Colonic mucosa (tissue), 4 donors: ENCODE results near the gene MARK3. TPM values are rescaled to one million over a fixed set of nuclear protein-coding genes. Genes with fewer than 3 reads are reported as not detected.
"Not testable (repeated sequence)": the region's sequence is repeated elsewhere in the genome, so short reads cannot be mapped to it uniquely, and the experiment has no call there.

Experiments
- DNase-seq: peaks from one replicate; pipeline ENCODE4 v3.0.0-alpha.2; 2020
- H3K27ac ChIP-seq: fragments of 200-600 bp; one replicate; pipeline ENCODE4 v1.8.0; 2021
- H3K27me3 ChIP-seq: fragments of 200-600 bp; one replicate; pipeline ENCODE4 v1.8.0; 2021
- H3K36me3 ChIP-seq: fragments of 200-600 bp; one replicate; pipeline ENCODE4 v1.8.0; 2021
- H3K4me1 ChIP-seq: fragments of 200-600 bp; one replicate; pipeline ENCODE4 v1.8.0; 2021; ENCODE audit warnings: mild to moderate bottlenecking
- H3K4me3 ChIP-seq: fragments of 200-600 bp; one replicate; pipeline ENCODE4 v1.8.0; 2021
- H3K9ac ChIP-seq, 2 donors: one replicate each; pipeline ENCODE4 v1.7.0; 2013; ENCODE audit warnings: control low read depth in 2 of 2, low read depth in 2 of 2, low read length in 2 of 2
- H3K9me3 ChIP-seq: fragments of 200-600 bp; one replicate; pipeline ENCODE4 v1.8.0; 2021
- CTCF ChIP-seq: fragments of 200-600 bp; IDR thresholded peaks from one replicate; pipeline ENCODE4 v1.8.0; 2022; ENCODE audit warnings: antibody characterized with exemption, mild to moderate bottlenecking
- intact Hi-C: fragments of 100-400 bp; cut with DNase I; formaldehyde crosslinking; loops from one replicate; pipeline ENCODE4 v1.14.1; 2022
- total RNA-seq, 2 donors: library from RNA; stranded (reverse); fragmentation: NEBNext Ultra II Directional in 1 of 2; extraction: Animal tissue kit (Norgen Biotek cat#: 25700) in 1 of 2; gene quantifications; one replicate each; pipeline ENCODE4 v1.2.1, GENCODE V29; 2021
- donor health status: healthy.
- donor health status: DM: no; HTN: no; CAD: no.
- donor health status: DM: no; HTN: no; CAD: no.

Gene MARK3
- total RNA-seq, 2 donors from 2014 or later = 52.5 to 63.6 TPM

GRCh38 chr14:103523575-103523954, 138.3 kb downstream of the MARK3 start:
- DNase-seq = no peak
- H3K27me3 ChIP-seq = no peaks in the 10 kb centered on the region
- H3K4me1 ChIP-seq = peaks cover 35% of the 10 kb centered on the region
- H3K4me3 ChIP-seq = peak overlapping the region; percentile 42
- peak overlapping the region in 1 of 2 donors; percentile 73 for H3K9ac ChIP-seq
- H3K36me3 ChIP-seq = no peaks in the 10 kb centered on the region
- TF ChIP-seq CTCF = no peak
- H3K9me3 ChIP-seq = no peaks in the 10 kb centered on the region
- no peak overlapping the region for H3K27ac ChIP-seq
- intact Hi-C loops = no loop called here

- no peaks in the 10 kb centered on the region for H3K9me3 ChIP-seq
- TF ChIP-seq CTCF = no peak
- H3K27ac ChIP-seq = peak overlapping the region; percentile 74
- intact Hi-C loops = no loop called here
- H3K27me3 ChIP-seq = no peaks in the 10 kb centered on the region
- no peaks in the 10 kb centered on the region for H3K36me3 ChIP-seq
- no peak overlapping the region for H3K4me3 ChIP-seq
- H3K9ac ChIP-seq = peak overlapping the region in 1 of 2 donors; percentile 73
- DNase-seq = peak; percentile 40
- H3K4me1 ChIP-seq = peaks cover 29% of the 10 kb centered on the region
These were observed 139.1 kb downstream of the MARK3 start for GRCh38 chr14:103524002-103524935.

GRCh38 chr14:103525430-103526246, 140.4 kb downstream of the MARK3 start:
- intact Hi-C loops, H3K4me3 ChIP-seq, H3K27me3 ChIP-seq, H3K9me3 ChIP-seq, H3K36me3 ChIP-seq: not testable (repeated sequence)
- DNase-seq = peak; percentile 69
- Histone ChIP-seq H3K27ac (peak overlapping the region; percentile 74), H3K4me1 (peaks cover 37% of the 10 kb centered on the region), H3K9ac (peak overlapping the region in 1 of 2 donors; percentile 69)

GRCh38 chr14:103526247-103526913, 141.2 kb downstream of the MARK3 start:
- no peak for TF ChIP-seq CTCF
- Histone ChIP-seq H3K27ac (peak overlapping the region; percentile 74), H3K9ac (peak overlapping the region in 1 of 2 donors; percentile 69), H3K4me3 (no peak overlapping the region), H3K27me3 (no peaks in the 10 kb centered on the region), H3K9me3 (no peaks in the 10 kb centered on the region), H3K36me3 (no peaks in the 10 kb centered on the region), H3K4me1 (peaks cover 37% of the 10 kb centered on the region)
- intact Hi-C loops = no loop called here
- peak; percentile 45 for DNase-seq

GRCh38 chr14:103526914-103527248, 141.7 kb downstream of the MARK3 start:
- TF ChIP-seq CTCF = no peak
- intact Hi-C loops = no loop called here

More at GRCh38 chr14:103526914-103527248, 141.7 kb downstream of the MARK3 start:
- Histone ChIP-seq H3K4me1 (peaks cover 37% of the 10 kb centered on the region), H3K27me3 (no peaks in the 10 kb centered on the region), H3K9ac (peak overlapping the region in 1 of 2 donors; percentile 69), H3K36me3 (no peaks in the 10 kb centered on the region), H3K4me3 (no peak overlapping the region), H3K9me3 (no peaks in the 10 kb centered on the region), H3K27ac (peak overlapping the region; percentile 74)
- DNase-seq = no peak
